ENCODE data around the gene HSD3B7.

Gene HSD3B7

DNA sequence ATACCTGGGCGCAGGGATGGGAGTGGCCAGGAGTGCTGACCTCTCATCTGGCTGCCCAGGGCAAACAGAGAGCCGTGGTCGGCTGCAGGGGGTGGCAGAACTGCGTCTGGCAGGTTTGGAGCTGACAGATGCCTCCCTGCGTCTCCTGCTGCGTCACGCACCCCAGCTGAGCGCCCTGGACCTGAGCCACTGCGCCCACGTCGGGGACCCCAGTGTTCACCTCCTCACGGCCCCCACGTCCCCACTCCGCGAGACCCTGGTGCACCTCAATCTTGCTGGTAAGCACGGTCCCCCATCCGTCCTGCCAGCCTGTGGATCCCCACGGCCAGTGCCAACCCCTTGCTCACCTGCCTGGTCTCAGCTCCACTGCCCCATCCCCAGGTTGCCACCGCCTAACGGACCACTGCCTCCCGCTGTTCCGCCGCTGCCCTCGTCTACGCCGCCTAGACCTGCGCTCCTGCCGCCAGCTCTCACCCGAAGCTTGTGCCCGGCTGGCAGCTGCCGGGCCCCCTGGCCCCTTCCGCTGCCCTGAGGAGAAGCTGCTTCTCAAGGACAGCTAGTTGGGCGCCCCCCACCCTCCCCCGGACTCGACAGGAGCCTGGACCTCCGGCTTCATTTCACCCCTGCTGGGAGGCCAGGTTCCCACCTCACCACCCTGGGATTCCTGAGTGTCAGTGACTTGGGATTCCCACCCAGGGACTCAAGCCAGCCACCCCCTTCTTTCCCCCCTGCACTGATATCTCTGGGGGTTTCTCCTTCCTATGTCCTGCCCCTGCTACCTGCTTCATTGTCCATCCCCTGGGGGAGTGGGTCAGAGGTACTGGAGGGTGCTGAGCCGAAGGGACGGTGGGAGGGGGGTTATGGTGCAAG is 38.1 kb upstream of the HSD3B7 start:
- H3K4me3 ChIP-seq (ENCODE audit: low read length), result no peak overlapping the region
- DNase-seq (ENCODE audit: low read depth), result no peak
- TF ChIP-seq CTCF (conservative IDR thresholded peaks at IDR 0.05; ENCODE audit: low read length), result no peak

DNA sequence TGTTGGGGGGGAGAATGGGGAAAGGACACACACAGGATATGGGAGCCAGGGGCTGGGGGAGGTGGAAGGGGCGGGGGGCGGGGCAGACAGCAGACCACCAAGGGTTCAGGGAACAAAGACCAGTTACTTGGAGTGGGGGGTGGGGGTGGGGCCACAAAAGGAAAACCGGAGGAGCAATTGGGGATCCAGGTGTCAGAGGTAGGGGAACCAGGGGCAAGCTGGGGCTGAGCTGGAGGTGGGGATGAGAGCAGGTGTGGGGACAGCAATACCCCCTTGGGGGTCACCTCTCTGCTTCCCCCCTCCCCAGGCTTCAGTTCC is 37.5 kb upstream of the HSD3B7 start:
- no peak for TF ChIP-seq CTCF (conservative IDR thresholded peaks at IDR 0.05; ENCODE audit: low read length)
- no peak for DNase-seq (ENCODE audit: low read depth)
- no peak overlapping the region for H3K4me3 ChIP-seq (ENCODE audit: low read length)

GRCh38 chr16:30947859-30948666 is 36.9 kb upstream of the HSD3B7 start:
- DNase-seq (ENCODE audit: low read depth), result peak; percentile 96
- peak overlapping the region; percentile 70 for H3K4me3 ChIP-seq (ENCODE audit: low read length)

DNA sequence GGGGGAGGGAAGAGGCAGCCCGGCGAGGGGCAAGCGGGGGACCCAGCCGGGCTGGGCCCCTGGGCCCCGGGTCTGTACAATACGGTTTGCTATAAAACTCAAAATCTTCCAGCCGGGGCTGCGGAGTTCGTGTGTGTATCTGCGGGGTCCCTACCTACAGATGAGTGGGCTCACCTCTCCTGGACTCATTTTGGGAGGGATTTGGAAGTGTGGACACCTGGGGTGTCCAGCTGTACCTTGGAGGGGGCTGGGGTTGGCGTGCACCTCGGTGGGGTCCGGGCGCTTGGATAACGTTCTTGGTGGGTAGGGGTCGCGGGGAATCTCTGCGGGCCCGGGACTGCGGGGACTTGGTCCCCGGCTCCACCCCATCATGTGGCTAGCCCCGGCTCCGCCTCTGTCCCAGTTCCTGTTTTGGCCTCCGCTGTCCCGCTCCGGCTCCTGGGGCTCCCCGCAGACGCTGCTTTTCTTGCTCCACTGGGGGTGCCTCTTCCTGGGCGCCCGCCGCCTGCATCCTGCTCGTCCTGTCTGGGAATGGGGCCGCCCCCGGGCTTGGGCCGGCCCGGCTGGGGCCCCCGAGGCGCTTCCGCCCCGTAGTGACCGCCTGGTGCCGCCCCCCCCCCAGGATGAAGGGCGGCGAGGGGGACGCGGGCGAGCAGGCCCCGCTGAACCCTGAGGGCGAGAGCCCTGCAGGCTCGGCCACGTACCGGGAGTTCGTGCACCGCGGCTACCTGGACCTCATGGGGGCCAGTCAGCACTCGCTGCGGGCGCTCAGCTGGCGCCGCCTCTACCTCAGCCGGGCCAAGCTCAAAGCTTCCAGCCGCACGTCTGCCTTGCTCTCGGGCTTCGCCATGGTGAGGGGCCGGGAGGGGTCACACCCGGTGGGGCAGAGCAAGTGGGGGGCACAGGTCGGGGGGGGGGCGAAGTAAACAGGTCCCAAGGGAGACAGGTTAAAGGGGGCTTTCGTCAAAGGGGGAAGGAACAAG is 36.0 kb upstream of the HSD3B7 start, which contains the start of gene ORAI3:
TSS of gene ORAI3 (plus strand) at position 402 of the 983 bp plus-strand sequence. CDS start at position 624, 222 bp downstream.
- DNase-seq (ENCODE audit: low read depth), result peak; percentile 51
- no peak for TF ChIP-seq CTCF (conservative IDR thresholded peaks at IDR 0.05; ENCODE audit: low read length)

More at GRCh38 chr16:30947859-30948666, 36.9 kb upstream of the HSD3B7 start:
- no peak for TF ChIP-seq CTCF (conservative IDR thresholded peaks at IDR 0.05; ENCODE audit: low read length)

GRCh38 chr16:30949650-30950515 is 35.1 kb upstream of the HSD3B7 start:
- TF ChIP-seq CTCF (conservative IDR thresholded peaks at IDR 0.05; ENCODE audit: low read length), result peak; percentile 26
- DNase-seq (ENCODE audit: low read depth), result peak; percentile 88
- H3K4me3 ChIP-seq (ENCODE audit: low read length), result peak overlapping the region; percentile 70

More for the DNA sequence above, 36.0 kb upstream of the HSD3B7 start, which contains the start of gene ORAI3:
- H3K4me3 ChIP-seq (ENCODE audit: low read length), result peak within 1 kb of the TSS; percentile 70

All from AG10803 (cell line).